GM12891 (cell line): ENCODE results near the gene ADD1.

Experiments used
- DNase-seq: peaks from one replicate; pipeline ENCODE4 v3.0.0; 2011; ENCODE audit warnings: low spot score; ENCODE audit not compliant: insufficient read length
- FAIRE-seq: peaks from 2 replicates; lab custom pipeline; 2011; peaks lifted over from hg19 to GRCh38; lab: Jason Lieb, UNC
- PAX5 ChIP-seq: IDR thresholded peaks from 2 replicates; pipeline ENCODE4 v1.6.1; 2011; ENCODE audit warnings: low read length, moderate library complexity, mild to moderate bottlenecking; ENCODE audit not compliant: insufficient read depth, severe bottlenecking
- POLR2A ChIP-seq: IDR thresholded peaks from 2 replicates; pipeline ENCODE4 v1.6.1; 2011; ENCODE audit warnings: low read depth, low read length, control low read depth
- POLR2AphosphoS5 ChIP-seq: IDR thresholded peaks from 2 replicates; pipeline ENCODE4 v1.6.1; 2011; ENCODE audit warnings: low read depth, low read length, control low read depth
- POU2F2 ChIP-seq: IDR thresholded peaks from 2 replicates; pipeline ENCODE4 v1.6.1; 2011; ENCODE audit warnings: low read depth, mild to moderate bottlenecking, control low read depth, low read length, moderate library complexity
- SPI1 ChIP-seq: IDR thresholded peaks from 2 replicates; pipeline ENCODE4 v1.6.1; 2011; ENCODE audit warnings: low read depth, low read length, control low read depth
- TAF1 ChIP-seq: IDR thresholded peaks from 2 replicates; pipeline ENCODE4 v1.6.1; 2011; ENCODE audit warnings: low read depth, low read length, control low read depth

ADD1 gene

DNA sequence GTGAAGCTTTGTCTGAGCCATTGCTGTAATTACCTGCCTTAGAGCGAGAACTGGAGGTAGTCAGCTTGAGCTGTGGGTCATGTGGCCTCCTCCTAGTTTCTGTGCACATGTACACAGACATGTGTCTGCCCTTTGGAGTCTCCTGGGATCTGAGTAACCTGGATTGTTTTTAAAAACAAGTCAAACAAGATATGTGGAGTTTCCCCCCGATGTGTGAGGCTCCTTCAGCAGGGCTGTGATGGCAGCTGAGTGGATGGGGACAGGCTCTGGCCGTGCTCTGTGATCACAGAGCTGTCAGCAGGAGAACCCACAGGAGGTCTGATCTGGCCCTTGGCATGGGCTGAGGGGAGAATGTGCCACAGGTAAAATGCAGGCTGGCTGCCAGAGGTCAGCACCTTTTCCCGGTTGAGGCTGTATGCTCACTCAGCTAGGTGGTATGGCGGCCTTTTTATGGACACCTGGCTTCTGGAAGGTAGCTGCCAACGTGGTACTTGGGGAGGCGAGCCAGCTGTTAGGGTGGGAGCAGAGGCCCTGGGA is 81.2 kb downstream of the ADD1 start:
- no peak for DNase-seq
- no peak for TF ChIP-seq SPI1
- no peak for TF ChIP-seq POLR2AphosphoS5
- no peak for TF ChIP-seq POLR2A
- no peak for TF ChIP-seq PAX5
- TF ChIP-seq TAF1: no peak
- no peak for TF ChIP-seq POU2F2
- no peak for FAIRE-seq

DNA sequence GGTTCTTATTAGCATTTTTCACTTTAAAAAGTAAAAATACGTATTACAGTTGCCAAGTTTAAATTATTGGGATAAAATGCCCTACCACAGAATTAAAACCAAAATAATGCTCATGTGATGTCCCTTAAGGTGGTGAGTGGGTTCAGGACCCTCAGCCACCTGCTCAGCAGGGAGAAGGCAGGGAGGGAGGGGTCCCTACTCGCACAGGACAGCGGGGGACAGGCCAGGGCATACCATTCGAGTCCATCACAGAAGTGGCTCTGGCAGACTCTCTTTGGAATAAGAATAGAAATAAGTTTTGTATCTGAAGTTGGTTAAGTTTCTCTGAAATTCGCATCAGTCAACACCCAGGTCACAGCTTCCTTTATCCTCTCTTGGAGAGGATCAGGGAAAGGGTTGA is 81.9 kb downstream of the ADD1 start:
- TF ChIP-seq POLR2AphosphoS5: no peak
- no peak for TF ChIP-seq PAX5
- TF ChIP-seq POLR2A: no peak
- no peak for TF ChIP-seq TAF1
- no peak for TF ChIP-seq POU2F2
- TF ChIP-seq SPI1: no peak
- DNase-seq (no peak), FAIRE-seq (no peak)

DNA sequence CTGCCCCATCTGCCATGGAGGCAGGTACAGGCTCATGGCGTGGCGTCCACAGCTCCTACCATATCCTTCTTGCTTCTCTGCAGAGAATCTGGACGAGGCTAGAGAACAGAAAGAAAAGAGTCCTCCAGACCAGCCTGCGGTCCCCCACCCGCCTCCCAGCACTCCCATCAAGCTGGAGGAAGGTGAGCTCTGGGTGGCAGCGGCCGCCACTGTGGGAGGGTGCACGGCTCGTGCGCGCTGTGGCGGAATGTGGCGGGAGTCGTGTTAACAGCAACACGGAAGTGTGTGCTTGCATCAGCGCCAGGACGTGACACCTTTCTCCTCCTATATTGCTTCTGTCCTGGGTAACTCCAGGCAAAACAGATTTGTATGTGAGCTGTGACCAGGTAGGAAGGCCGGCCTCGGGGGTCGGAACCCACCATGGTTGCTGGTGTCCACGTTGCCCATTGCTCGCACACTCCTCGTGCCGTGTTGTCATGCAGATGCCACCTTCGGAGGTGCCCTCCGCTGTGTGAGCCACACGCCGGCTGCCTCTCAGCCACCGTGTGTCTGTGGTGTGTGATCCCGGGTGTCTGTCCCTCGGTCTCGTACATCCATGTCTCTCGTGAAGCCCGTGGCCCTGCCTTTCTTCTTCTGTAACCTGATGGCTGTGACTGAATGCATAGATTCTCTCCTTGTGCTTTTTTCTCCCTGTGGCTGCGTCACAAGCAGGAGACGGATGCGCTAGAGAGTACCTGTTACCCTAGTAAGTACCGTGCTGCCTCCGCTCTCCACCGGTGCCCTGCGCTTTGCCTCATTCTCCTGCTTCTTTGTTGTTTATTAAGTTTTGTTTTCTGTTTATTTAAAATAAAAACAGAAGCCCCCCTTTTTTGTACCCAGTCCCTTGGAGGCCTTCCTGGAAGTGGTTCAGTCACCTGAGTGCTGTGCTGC is 82.6 kb downstream of the ADD1 start:
- no peak for DNase-seq
- TF ChIP-seq POLR2A (no peak), PAX5 (no peak), TAF1 (no peak), POLR2AphosphoS5 (no peak), SPI1 (no peak), POU2F2 (no peak)
- no peak for FAIRE-seq

DNA sequence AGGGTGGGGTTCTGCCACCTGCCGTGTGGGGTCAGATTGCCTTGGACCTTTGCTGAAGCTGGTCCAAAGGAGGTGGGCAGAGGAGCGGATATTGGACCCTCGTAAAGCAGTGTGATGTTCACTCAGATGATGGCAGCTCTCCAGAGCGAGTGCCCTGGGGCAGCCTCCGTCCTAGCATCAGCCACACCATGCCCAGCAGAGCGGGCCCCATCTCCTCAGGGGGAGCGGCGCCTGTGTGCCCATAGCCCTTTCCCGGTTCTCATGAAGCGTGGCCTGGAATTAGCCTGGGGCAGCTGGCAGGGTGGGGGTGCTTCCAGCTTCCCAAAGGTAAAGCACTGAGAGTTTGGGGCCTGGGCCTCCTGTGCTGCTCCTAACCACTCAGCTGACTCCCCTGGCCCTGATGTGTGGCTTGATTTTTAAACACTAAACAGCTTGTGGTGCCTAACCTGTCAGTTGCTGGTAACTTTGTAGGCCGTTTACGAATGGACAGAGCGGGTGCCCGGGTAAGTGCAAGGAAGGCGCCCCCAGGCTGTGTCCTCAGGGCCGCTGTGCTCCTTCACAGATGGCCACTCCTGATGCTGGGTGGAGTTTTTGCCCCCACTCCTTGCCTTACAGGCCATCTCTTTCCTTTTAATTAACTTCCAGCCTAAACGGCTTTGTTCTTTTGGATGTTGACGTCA is 83.5 kb downstream of the ADD1 start:
- DNase-seq (no peak), FAIRE-seq (no peak)
- TF ChIP-seq TAF1 (no peak), POLR2AphosphoS5 (no peak), PAX5 (no peak), POLR2A (no peak), POU2F2 (no peak), SPI1 (no peak)

DNA sequence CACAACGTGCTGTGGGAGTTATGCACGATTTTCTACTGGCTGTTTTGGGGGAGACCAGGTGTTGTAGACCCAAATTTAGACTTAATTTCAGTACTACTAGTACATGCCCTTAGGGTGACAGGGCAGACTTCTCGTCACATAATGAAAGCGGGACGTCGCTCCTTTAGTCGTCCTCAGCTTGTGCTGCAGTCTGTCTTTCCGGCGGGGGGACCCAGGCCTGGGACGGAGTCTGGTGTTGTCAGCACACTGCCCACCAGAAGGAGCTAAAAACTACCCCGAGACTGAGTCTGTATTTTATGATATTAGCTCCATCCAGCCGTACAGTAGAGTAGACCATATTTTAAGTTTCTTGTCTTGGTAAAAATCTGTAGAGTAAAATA is 84.0 kb downstream of the ADD1 start:
- DNase-seq (no peak), FAIRE-seq (no peak)
- TF ChIP-seq SPI1: no peak
- no peak for TF ChIP-seq POU2F2
- TF ChIP-seq TAF1: no peak
- no peak for TF ChIP-seq POLR2AphosphoS5
- TF ChIP-seq PAX5: no peak
- no peak for TF ChIP-seq POLR2A

DNA sequence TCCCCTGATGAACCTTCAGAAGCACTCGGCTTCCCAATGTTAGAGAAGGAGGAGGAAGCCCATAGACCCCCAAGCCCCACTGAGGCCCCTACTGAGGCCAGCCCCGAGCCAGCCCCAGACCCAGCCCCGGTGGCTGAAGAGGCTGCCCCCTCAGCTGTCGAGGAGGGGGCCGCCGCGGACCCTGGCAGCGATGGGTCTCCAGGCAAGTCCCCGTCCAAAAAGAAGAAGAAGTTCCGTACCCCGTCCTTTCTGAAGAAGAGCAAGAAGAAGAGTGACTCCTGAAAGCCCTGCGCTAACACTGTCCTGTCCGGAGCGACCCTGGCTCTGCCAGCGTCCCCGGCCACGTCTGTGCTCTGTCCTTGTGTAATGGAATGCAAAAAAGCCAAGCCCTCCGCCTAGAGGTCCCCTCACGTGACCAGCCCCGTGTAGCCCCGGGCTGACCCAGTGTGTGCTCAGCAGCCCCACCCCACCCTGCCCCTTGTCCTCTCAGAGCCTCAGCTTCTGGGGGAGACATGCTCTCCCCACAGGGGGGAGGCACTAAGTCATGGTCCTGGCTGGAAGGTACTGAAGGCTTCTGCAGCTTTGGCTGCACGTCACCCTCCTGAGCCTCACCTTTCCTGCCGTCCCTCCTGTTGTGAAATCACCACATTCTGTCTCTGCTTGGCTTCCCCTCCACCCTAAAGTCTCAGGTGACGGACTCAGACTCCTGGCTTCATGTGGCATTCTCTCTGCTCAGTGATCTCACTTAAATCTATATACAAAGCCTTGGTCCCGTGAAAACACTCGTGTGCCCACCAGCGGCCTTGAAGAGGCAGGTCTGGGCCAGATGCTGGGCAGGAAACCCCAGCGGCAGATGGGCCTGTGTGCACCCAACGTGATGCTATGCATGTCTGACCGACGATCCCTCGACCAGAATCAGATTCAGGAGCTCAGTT is 84.9 kb downstream of the ADD1 start:
- TF ChIP-seq PAX5 (no peak), POLR2A (peak; percentile 41)
- no peak for DNase-seq

DNA sequence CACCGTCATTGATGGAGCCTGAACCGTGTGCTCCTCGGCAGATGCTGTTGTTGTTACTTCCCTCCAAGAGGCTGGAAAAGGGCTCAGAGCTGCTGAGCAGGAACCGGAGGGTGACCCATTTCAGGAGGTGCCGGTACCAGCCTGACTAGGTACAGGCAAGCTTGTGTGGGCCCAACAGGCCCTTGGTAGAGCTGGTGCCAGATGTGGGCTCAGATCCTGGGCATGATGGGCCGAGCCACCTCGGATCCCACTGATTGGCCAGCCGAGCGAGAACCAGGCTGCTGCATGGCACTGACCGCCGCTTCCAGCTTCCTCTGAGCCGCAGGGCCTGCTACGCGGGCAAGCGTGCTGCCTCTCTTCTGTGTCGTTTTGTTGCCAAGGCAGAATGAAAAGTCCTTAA is 85.8 kb downstream of the ADD1 start:
- FAIRE-seq (no peak), DNase-seq (no peak)
- TF ChIP-seq POLR2AphosphoS5: 0 out of 2 replicates have a peak, but pooled peaks have one; percentile 6
- no peak for TF ChIP-seq TAF1

More for the DNA sequence above, 84.9 kb downstream of the ADD1 start:
- FAIRE-seq: no peak

DNA sequence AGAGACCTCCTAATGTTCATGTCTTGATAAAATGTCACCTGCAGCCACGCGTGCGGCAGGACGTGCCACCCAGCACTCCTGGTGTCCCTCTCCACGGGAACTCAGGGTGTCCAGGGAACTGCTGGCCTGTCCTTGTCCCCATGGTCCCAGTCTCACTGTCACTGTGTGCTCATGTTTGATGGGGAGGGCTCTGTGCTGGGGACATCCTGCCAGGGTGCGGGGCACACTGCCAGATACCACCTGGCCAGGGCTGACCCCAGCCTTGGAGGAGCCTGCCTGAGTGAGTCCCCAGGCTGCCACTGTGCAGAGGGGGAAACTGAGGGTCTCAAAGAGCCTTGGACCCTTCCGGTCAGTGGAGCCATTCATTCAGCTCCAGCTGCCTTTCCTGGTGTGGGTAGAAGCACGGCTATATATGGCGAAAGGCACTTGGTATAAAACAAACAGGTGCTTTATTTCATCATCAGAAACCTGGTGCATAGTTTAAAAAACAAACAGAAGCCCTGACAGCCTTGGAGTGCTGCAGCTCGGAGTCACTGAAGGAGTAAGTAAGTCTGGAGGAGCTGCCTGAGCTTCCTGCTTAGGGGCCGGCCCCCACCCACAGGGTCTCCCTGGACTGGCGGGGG is 86.6 kb downstream of the ADD1 start:
- FAIRE-seq (no peak), DNase-seq (no peak)
- TF ChIP-seq SPI1: no peak
